GM21786 (cell line): ENCODE data around the gene ARL11.
"Not testable (repeated sequence)": the region's sequence is repeated elsewhere in the genome, so short reads cannot be mapped to it uniquely, and the experiment has no call there.

Experiments
- ATAC-seq: cut with Tn5 transposase; IDR thresholded peaks from one replicate; pipeline ENCODE4 v1.9.1; 2021; ENCODE audit not compliant: unreplicated experiment

Gene ARL11

DNA sequence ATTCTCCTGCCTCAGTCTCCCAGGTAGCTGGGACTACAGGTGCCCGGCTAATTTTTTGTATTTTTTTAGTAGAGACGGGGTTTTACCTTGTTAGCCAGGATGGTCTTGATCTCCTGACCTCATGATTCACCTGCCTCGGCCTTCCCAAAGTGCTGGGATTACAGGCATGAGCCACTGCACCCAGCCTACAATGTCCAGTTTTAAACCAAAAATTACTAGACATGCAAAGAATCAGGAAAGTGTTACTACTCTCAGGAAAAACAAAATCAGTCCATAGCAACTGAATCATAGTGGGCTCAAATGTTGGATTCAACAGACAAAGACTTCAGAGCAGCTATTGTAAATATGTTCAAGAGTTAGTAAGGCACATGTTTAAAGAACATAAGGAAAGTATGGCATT is 16.3 kb upstream of the ARL11 start:
- ATAC-seq, result not testable (repeated sequence)

- ATAC-seq, result no peak
Observed at GRCh38 chr13:49615836-49616675, 12.3 kb upstream of the ARL11 start.

- no peak for ATAC-seq
Observed at GRCh38 chr13:49616676-49617065, 11.6 kb upstream of the ARL11 start.

GRCh38 chr13:49620170-49620621 is 8.1 kb upstream of the ARL11 start:
- ATAC-seq, result peak; percentile 87

DNA sequence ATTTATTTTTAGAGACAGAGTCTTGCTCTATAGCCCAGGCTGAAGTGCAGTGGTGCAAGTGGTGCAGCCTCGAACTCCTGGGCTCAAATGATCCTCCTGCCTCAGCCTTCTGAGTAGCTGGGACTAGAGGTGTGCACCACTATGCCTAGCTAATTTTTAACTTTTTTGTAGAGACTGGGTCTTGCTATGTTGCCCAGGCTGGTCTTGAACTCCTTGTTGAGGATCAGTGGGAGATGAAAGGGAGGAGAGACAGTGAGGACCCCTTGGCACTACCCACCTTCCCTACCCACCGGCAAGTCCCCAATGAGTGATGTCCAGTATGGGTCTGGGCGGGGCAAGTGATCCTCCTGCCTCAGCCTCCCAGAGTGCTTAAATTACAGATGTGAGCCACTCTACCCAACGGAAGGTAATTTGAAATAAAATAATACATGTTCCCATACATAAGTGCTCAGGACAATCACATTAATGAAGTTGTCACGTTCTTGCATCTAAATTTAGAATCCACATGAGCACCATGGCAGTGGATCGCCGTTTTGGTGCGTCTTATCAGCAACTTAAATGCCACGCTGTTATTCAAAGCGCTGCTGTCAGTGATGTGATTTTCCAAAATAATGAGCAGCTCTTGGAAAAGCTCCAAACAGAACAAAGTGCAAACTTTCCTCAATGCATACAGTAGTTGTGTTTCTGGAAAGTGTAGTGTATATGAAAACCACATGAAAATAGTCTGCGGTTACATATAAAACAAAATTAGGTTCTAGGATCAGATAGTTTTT is 5.9 kb upstream of the ARL11 start:
- ATAC-seq, result no peak

- ATAC-seq, result no peak
Observed at GRCh38 chr13:49624229-49624628, 4.1 kb upstream of the ARL11 start.

GRCh38 chr13:49625392-49626079 is 2.8 kb upstream of the ARL11 start:
- no peak for ATAC-seq

- ATAC-seq, result no peak
Observed at GRCh38 chr13:49629196-49629938, 1.1 kb downstream of the ARL11 start.

- no peak for ATAC-seq
Observed at GRCh38 chr13:49629947-49630346, 1.6 kb downstream of the ARL11 start.

DNA sequence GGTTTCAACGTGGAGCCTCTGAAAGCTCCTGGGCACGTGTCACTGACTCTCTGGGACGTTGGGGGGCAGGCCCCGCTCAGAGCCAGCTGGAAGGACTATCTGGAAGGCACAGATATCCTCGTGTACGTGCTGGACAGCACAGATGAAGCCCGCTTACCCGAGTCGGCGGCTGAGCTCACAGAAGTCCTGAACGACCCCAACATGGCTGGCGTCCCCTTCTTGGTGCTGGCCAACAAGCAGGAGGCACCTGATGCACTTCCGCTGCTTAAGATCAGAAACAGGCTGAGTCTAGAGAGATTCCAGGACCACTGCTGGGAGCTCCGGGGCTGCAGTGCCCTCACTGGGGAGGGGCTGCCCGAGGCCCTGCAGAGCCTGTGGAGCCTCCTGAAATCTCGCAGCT is 2.3 kb downstream of the ARL11 start:
- ATAC-seq, result no peak

GRCh38 chr13:49632156-49632555 is 3.8 kb downstream of the ARL11 start:
- ATAC-seq, result no peak

- ATAC-seq, result no peak
Observed at GRCh38 chr13:49633710-49634109, 5.4 kb downstream of the ARL11 start.

DNA sequence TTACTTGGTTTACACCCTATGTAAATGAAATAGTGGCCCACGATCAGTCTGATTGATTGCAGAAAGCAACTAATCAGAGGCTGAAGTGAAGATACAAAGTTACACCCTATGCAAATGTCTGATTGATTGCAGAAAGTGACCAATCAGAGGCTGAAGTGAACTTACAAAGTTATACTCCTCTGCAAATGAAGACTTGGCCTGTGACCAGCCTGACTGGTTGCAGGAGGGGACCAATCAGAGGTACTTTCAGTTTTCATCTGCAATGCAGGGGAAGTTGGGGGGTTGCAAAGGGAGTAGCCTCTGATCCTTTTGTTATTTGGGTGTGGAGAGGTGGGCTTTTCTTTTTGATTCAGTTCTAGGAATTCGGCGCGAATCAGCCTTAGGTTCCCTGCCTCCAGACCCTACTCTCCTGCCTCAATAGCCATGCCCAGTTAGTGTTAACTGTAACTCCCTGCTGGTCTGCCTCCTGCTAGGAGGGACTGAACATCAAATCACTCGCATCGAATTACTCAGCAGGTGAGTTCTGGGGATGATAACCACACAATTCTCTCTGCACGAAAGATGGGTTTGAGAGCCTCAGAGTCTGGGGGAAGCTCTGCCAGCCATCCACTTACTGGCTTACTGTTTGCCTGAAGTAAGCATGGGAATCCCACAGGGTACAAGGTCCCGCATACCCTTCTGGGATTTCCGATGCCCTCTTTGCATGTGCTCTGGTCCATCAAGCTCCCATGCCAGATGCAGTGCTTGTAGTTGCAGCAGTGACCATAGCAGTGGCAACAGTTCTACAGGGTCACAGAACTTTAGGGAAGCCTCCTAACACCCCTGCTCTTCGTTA is 7.5 kb downstream of the ARL11 start:
- peak; percentile 66 for ATAC-seq

DNA sequence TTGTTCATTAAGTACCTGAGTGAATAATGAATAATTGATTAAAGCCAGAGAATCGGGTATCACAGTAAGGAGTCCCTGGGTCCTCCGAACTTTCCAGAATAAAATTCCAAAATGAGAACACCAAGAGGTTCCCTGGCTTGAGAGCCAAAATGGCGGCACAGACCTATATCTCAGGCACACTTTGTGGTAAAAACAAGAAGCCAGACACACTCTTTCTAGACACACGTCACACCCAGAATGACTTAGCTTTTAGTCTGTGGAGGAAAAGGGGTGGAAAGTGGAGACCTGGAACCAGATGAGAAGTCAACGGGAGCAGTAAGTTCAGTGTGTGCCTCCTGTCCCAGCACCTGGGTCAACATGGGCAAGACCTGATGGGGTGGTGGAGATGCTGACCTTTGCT is 8.4 kb downstream of the ARL11 start:
- ATAC-seq, result no peak

DNA sequence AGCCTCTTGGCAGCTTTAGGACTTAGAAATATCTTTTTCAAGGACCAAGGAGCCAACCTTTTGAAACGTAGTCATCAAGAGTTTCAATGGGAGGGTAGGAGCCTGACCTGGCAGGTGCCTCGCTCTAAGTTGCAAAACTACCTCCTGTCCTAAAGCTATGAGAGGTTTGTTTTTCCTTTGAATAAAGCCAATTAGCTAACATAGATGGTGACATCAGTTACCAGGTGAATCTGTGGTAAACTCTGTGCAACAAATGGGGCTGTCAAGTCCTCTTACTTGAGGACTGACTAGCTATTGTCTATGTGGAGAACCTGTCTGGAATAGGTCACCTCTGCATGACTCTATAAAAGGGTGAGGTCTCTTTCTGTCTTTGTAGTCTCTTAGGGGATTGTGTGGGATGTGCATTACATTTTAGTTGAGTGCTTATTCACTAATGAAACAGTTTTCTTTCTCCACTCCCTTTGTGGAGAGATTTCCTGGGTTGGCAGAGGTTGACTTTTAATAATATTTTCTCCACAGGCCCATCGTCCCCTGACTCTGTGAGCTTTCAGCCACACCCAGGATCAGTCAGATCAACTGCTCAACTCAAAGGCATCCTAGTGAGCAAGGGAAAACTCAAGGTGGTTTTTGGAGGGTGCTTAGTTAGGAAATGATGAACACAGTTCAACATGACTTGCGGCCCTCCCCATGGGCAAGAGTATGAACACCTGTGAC is 9.9 kb downstream of the ARL11 start:
- ATAC-seq, result no peak

GRCh38 chr13:49638744-49639072 is 10.4 kb downstream of the ARL11 start:
- no peak for ATAC-seq

- ATAC-seq, result no peak
Observed at GRCh38 chr13:49641801-49642291, 13.5 kb downstream of the ARL11 start.

DNA sequence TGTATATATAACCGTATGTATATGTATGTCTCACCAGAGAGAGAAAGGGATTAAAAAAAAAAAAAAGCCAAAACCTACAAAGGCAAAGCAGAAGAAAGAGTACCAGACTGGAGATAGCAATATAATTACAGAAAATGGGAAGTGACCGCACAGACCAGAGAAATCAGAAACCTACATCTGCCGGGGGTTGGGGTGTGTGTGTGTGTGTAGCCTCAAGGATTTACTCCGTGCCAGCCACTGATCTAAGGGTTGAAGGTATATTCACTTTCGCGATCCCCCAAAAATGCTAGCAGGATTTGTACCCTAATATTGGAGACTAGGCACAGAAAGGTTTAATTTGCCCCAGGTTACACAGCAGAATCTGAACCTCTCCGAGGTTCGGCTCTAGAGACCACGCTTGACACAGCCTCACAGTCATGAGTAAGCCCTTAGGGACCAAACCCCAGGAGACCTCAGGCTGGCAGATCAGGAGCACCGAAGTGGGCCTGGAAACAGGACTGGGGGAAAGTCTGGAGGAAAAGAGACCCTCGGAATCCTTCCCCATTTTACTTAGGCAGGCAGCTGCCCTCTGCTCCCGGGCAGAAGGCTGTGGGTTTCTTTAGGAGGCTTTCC is 14.8 kb downstream of the ARL11 start:
- peak; percentile 65 for ATAC-seq

- ATAC-seq, result no peak
Observed at GRCh38 chr13:49645451-49645850, 17.1 kb downstream of the ARL11 start.
